Activated naive CD4-positive, alpha-beta T cell treated with anti-CD3 and anti-CD28 coated beads, Interleukin-2, amount 50 U/mL, for 72 hours (primary cell): ENCODE data around the gene BCCIP. TPM values are rescaled to one million over a fixed set of nuclear protein-coding genes. Genes with fewer than 3 reads are reported as not detected.

Experiments
- ATAC-seq, 2 donors: fragments of 150-1000 bp; cut with Tn5 transposase; 2 replicates each; pipeline ENCODE4 v1.10.0; 2021; ENCODE audit warnings: mild to moderate bottlenecking in 2 of 2, moderate library complexity in 2 of 2
- DNase-seq, 2 donors: peaks; one replicate each; pipeline ENCODE4 v3.0.0; 2021 to 2022; ENCODE audit warnings: low spot score in 2 of 2
- H3K27ac Mint-ChIP-seq, 2 donors: one replicate each; pipeline ENCODE4 v1.8.0; 2022; ENCODE audit warnings: mild to moderate bottlenecking in 2 of 2, mixed read lengths in 2 of 2
- H3K36me3 Mint-ChIP-seq, 2 donors: one replicate each; pipeline ENCODE4 v1.8.0; 2022; ENCODE audit warnings: mixed read lengths in 2 of 2
- H3K9me3 Mint-ChIP-seq, 2 donors: one replicate each; pipeline ENCODE4 v1.8.0; 2022; ENCODE audit warnings: mixed read lengths in 2 of 2
- total RNA-seq, 2 donors: library from RNA; stranded (reverse); gene quantifications; one replicate each; pipeline ENCODE4 v1.2.3, GENCODE V29; 2022

BCCIP gene
- total RNA-seq, 2 donors from 2014 or later, result 88.2 to 96.5 TPM

GRCh38 chr10:125852487-125852886 is 29.1 kb downstream of the BCCIP start:
- DNase-seq (no peak), ATAC-seq (no peak)
- Mint-ChIP-seq H3K27ac (no peak overlapping the region), H3K9me3 (no peaks in the 10 kb centered on the region), H3K36me3 (peaks cover 12 to 14% of the 10 kb centered on the region in 2 donors)

DNA sequence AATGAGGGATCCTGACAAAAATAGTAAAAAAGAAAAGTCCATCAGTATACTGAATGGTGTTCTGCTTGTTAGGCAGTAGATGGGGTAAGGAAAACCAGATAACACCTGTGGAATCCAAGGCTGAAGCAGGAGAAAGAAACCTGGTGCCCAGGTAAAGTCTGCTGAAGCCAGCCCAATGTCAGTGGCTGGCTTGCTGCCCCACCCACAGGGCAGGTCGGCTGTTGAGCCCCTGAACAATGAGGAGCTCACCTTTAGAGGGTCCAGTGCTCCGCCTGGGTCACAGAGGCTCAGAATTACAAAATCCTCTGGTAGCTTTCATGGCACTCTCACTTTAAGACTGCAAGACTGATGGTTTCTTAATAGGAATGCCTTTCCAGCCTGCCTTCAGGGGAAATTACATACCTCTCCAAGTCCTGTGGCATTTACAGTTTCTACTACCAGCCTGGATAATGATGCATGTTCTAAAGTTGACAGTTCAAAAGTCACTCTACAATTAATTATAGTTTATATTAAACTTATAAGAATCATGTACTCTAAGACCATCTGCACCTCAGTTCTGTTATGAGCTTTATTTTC is 33.9 kb downstream of the BCCIP start:
- Mint-ChIP-seq H3K9me3 (no peaks in the 10 kb centered on the region), H3K36me3 (no peaks in the 10 kb centered on the region), H3K27ac (no peak overlapping the region)
- ATAC-seq, result no peak
- DNase-seq, result no peak

DNA sequence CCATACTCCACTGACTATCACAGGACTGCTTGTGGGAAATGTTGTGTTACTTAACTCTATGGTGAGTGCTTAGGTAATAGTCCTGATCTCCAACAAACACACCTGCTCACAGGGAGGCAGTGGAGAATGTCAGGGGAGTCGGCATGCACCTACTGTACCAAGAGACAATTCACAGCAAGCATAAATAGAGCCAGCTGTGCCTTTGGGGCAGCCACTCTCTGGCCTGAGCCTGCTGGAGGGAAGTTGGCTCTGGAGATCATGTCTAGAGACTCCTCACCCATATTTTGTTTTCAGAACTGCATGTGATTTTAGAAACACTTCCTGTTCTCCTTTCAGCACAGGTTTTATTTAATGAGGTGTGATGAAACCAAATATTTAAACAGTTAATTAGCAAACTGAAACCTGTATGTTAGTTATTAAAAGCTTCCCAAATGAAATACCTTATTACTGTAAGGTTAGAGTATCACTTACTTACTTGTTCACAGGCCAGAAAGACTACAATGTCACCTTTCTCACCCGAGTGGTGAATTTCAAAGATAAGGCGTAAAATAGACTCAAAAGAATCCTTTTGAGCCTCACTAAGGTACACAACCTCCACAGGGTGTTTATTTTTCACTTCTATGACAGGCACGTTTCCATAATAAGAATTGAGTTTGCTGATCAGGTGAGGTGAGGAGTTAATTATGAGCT is 35.9 kb downstream of the BCCIP start:
- H3K9me3 Mint-ChIP-seq, result no peaks in the 10 kb centered on the region
- no peaks in the 10 kb centered on the region for H3K36me3 Mint-ChIP-seq
- DNase-seq (no peak), ATAC-seq (no peak)
- H3K27ac Mint-ChIP-seq, result no peak overlapping the region

- no peak for ATAC-seq
- no peak overlapping the region for H3K27ac Mint-ChIP-seq
- no peaks in the 10 kb centered on the region for H3K36me3 Mint-ChIP-seq
- no peaks in the 10 kb centered on the region for H3K9me3 Mint-ChIP-seq
- no peak for DNase-seq
Measured at GRCh38 chr10:125865120-125865519, 41.8 kb downstream of the BCCIP start.

GRCh38 chr10:125866421-125867029 is 43.2 kb downstream of the BCCIP start:
- no peak for ATAC-seq
- DNase-seq, result no peak
- H3K36me3 Mint-ChIP-seq, result no peaks in the 10 kb centered on the region
- no peak overlapping the region for H3K27ac Mint-ChIP-seq
- H3K9me3 Mint-ChIP-seq, result no peaks in the 10 kb centered on the region

GRCh38 chr10:125868372-125868975 is 45.1 kb downstream of the BCCIP start:
- Mint-ChIP-seq H3K36me3 (no peaks in the 10 kb centered on the region), H3K9me3 (no peaks in the 10 kb centered on the region), H3K27ac (no peak overlapping the region)
- ATAC-seq, result peak in 1 of 2 donors; percentile 41
- DNase-seq, result no peak

GRCh38 chr10:125871338-125871737 is 48.0 kb downstream of the BCCIP start:
- H3K36me3 Mint-ChIP-seq, result peaks cover 5 to 19% of the 10 kb centered on the region in 2 donors
- H3K9me3 Mint-ChIP-seq, result peaks cover 0 to 4% of the 10 kb centered on the region in 2 donors
- DNase-seq, result no peak
- ATAC-seq, result no peak
- H3K27ac Mint-ChIP-seq, result no peak overlapping the region

DNA sequence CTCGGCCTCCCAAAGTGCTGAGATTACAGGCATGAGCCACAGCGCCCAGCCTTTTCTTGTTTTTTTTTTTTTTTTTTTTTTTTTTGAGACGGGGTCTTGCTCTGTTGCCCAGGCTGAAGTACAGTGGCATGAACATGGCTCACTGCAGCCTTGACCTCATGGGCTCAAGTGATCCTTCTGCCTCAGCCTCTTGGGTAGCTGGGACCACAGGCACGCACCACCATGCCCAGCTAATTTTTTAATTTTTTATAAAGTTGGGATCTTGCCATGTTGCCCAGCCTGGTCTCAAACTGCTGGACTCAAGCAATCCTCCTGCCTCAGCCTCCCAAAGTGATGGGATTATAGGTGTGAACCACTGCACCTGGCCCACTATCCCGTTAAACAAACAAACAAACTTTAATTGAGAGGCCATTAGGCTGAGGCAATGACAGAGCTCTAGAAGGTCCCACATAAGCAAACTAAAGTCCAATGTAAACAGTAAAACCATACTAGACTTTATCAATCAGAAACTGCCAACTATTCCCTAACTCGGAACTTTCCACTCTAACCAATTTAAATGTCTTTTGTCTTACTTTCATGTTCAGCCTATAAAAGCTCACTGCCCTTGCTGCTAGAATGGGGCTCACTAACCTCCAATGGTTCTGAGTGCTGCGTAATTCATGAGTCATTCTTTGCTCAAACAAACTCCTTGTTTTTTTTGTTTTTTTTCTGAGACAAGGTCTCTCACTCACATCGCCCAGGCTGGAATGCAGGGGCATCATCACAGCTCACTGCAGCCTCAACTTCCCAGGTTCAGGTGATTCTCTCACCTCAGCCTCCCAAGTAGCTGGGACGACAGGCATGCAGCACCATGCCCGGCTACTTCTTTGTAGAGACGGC is 55.9 kb downstream of the BCCIP start:
- DNase-seq (no peak), ATAC-seq (no peak)
- H3K36me3 Mint-ChIP-seq, result peaks cover 24 to 61% of the 10 kb centered on the region in 2 donors
- no peak overlapping the region for H3K27ac Mint-ChIP-seq
- peaks cover 0 to 4% of the 10 kb centered on the region in 2 donors for H3K9me3 Mint-ChIP-seq

GRCh38 chr10:125880719-125881118 is 57.4 kb downstream of the BCCIP start:
- peaks cover 0 to 4% of the 10 kb centered on the region in 2 donors for H3K9me3 Mint-ChIP-seq
- no peak for ATAC-seq
- no peak overlapping the region for H3K27ac Mint-ChIP-seq
- DNase-seq, result no peak
- peaks cover 24 to 48% of the 10 kb centered on the region in 2 donors for H3K36me3 Mint-ChIP-seq

DNA sequence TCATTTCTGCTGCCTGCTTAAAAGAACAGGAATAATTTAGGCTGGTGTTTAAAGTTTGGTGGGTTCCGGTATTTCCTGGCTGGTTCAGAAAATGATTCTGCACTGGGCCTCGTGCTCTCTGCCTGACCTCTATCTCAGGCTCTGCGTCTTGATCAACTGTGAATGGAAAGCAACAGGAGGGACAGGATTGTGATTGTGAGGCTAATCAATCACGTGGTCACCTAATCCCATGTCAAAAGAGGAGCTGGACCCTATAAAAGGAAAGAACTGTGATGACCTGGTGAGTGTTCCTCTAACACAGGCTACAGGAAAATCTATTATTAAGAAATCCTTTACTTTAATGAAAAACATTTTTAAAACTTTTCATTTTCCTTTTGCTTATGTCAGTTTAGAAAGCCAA is 57.8 kb downstream of the BCCIP start, which contains the start of gene DHX32:
DHX32 (minus strand) TSS at position 101 of the 400 bp plus-strand sequence. CDS start 468 bp downstream, outside the sequence.
- ATAC-seq, result no peak

DNA sequence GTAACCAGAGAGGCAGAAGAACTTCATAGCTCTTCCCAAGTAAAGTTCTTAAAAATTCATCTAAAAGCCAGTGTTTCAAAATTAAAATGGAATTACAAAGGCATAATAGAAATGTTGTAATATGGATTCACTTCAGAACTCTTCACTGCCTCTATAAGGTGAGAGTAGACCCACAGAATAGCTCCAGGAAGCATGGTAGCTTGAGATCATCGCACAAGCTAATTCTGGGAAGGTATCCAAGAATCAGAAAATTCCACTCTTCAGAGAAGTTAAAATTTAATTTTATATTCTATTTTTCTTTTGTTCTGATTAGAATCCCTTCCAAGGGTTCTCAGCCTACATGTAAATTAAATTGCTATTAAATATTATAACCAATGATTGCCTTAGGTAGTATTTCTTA is 59.2 kb downstream of the BCCIP start:
- Mint-ChIP-seq H3K27ac (no peak overlapping the region), H3K36me3 (peaks cover 16 to 34% of the 10 kb centered on the region in 2 donors), H3K9me3 (no peaks in the 10 kb centered on the region)

More for the DNA sequence above, 57.8 kb downstream of the BCCIP start, which contains the start of gene DHX32:
- H3K9me3 Mint-ChIP-seq, result peaks cover 0 to 2% of the 10 kb centered on the region in 2 donors
- peaks cover 20 to 44% of the 10 kb centered on the region in 2 donors for H3K36me3 Mint-ChIP-seq
- no peak for DNase-seq
- H3K27ac Mint-ChIP-seq, result no peak within 1 kb of the TSS

DNA sequence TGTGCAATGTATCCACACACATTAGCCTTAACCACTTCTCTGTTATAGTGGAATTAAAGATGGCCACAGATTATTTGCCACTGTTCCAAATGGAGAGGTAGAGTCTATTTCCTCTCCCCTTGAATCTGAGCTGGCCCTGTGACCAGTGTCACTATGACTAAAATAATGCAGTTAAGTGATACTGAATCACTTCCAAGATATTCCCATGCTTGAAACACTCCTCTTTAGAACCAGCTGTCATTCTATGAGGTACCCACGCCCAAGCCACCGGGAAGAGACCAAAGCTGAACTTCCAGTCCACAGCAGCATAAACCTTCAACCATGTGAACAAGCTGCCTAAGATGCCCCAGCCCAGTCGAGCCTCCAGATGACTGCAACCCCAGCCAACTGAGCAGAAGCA is 59.9 kb downstream of the BCCIP start:
- no peak overlapping the region for H3K27ac Mint-ChIP-seq
- H3K9me3 Mint-ChIP-seq, result no peaks in the 10 kb centered on the region
- DNase-seq (no peak), ATAC-seq (no peak)
- peaks cover 16 to 28% of the 10 kb centered on the region in 2 donors for H3K36me3 Mint-ChIP-seq

More for the DNA sequence above, 59.2 kb downstream of the BCCIP start:
- DNase-seq (no peak), ATAC-seq (no peak)

Other genes with a start within 250 kb of the BCCIP start
- gene TEX36, start 140.4 kb upstream of the BCCIP start, total RNA-seq, result not detected
- 10 to 100 TPM; 33.9 to 34.4 TPM for gene EDRF1, start 103.8 kb upstream of the BCCIP start, total RNA-seq
- gene MMP21, start 47.7 kb upstream of the BCCIP start, total RNA-seq, result not detected
- 10 to 100 TPM; 10.2 to 40.5 TPM for gene UROS, start 288 bp upstream of the BCCIP start, total RNA-seq
- 10 to 100 TPM; 10.7 to 39.2 TPM for gene DHX32, start 57.7 kb downstream of the BCCIP start, total RNA-seq
- 1 to 10 TPM in 1 of 2 donors, not detected in 1; 1.7 TPM for gene FANK1, start 73.0 kb downstream of the BCCIP start, total RNA-seq